Endothelial cell (in vitro differentiated cells): ENCODE results near the gene SCLY. TPM values are rescaled to one million over a fixed set of nuclear protein-coding genes. Genes with fewer than 3 reads are reported as not detected.
"Not testable (repeated sequence)": the region's sequence is repeated elsewhere in the genome, so short reads cannot be mapped to it uniquely, and the experiment has no call there.

Source experiments
- DNase-seq: peaks from one replicate; pipeline ENCODE4 v3.0.0; 2021; ENCODE audit warnings: low spot score
- H3K27ac Mint-ChIP-seq: one replicate; pipeline ENCODE4 v1.8.0; 2021; ENCODE audit warnings: mixed read lengths, inconsistent platforms; ENCODE audit not compliant: unreplicated experiment
- H3K27me3 Mint-ChIP-seq: one replicate; pipeline ENCODE4 v1.8.0; 2021; ENCODE audit warnings: mild to moderate bottlenecking, moderate library complexity, mixed read lengths, inconsistent platforms; ENCODE audit not compliant: unreplicated experiment
- H3K36me3 Mint-ChIP-seq: one replicate; pipeline ENCODE4 v1.8.0; 2021; ENCODE audit warnings: mild to moderate bottlenecking, low read depth, mixed read lengths, inconsistent platforms; ENCODE audit not compliant: unreplicated experiment
- H3K4me1 Mint-ChIP-seq: one replicate; pipeline ENCODE4 v1.8.0; 2021; ENCODE audit warnings: mild to moderate bottlenecking, mixed read lengths, inconsistent platforms; ENCODE audit not compliant: unreplicated experiment
- H3K4me3 Mint-ChIP-seq: one replicate; pipeline ENCODE4 v1.8.0; 2021; ENCODE audit warnings: mild to moderate bottlenecking, mixed read lengths, inconsistent platforms; ENCODE audit not compliant: unreplicated experiment
- H3K9me3 Mint-ChIP-seq: one replicate; pipeline ENCODE4 v1.8.0; 2021; ENCODE audit warnings: mixed read lengths, inconsistent platforms; ENCODE audit not compliant: unreplicated experiment
- total RNA-seq: library from RNA; stranded (reverse); fragmentation: NEBNext Ultra II Directional; extraction: Animal tissue kit (Norgen Biotek cat#: 25700); gene quantifications from one replicate; pipeline ENCODE4 v1.2.1, GENCODE V29; 2021; ENCODE audit not compliant: unreplicated experiment
- TF ChIP-seq, protein P1 (sequence below): fragments of 200-600 bp; sonication (generic); IDR thresholded peaks from one replicate; pipeline ENCODE4 v1.5.0; 2021; ENCODE audit warnings: antibody characterized with exemption; ENCODE audit not compliant: unreplicated experiment

The SCLY gene
- total RNA-seq, 1 donor from 2014 or later = 17.7 TPM

DNA sequence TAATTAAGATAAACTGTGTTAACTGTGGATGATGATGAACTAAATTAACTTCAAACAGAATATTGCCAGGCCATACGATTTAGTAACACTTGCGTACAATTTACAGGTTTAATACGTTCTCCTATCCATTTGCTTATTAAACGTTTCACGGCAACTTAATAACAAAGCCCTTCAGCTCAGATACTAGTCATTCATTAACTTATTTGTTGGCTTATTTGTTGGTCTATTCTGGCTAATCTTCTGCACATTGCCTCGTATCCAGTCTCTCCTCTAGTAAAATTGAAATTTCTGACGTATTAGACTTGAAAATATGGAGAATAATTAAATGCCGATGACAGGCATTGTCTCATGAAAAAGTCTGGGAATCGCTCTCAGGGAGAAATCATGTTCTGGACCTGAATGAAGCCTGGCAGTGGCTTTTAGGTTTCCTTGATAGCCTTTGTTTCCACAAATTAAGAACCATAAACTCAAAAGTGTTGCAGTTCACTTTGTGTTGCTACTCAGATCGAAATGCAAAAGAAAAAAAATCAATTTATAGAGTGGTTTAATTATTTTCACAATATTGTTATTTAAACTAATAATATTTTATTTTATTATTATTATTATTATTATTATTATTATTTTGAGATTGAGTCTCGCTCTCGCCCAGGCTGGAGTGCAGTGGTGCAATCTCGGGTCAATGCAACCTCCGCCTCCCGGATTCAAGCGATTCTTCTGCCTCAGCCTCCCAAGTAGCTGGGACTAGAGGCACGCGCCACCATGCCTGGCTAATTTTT lies 4.5 kb downstream of the SCLY start:
- Mint-ChIP-seq H3K4me1 (peaks cover 9% of the 10 kb centered on the region), H3K36me3 (peaks cover 18% of the 10 kb centered on the region), H3K9me3 (no peaks in the 10 kb centered on the region), H3K27ac (no peak overlapping the region), H3K27me3 (no peaks in the 10 kb centered on the region), H3K4me3 (no peak overlapping the region)
- TF ChIP-seq, protein P1, sequence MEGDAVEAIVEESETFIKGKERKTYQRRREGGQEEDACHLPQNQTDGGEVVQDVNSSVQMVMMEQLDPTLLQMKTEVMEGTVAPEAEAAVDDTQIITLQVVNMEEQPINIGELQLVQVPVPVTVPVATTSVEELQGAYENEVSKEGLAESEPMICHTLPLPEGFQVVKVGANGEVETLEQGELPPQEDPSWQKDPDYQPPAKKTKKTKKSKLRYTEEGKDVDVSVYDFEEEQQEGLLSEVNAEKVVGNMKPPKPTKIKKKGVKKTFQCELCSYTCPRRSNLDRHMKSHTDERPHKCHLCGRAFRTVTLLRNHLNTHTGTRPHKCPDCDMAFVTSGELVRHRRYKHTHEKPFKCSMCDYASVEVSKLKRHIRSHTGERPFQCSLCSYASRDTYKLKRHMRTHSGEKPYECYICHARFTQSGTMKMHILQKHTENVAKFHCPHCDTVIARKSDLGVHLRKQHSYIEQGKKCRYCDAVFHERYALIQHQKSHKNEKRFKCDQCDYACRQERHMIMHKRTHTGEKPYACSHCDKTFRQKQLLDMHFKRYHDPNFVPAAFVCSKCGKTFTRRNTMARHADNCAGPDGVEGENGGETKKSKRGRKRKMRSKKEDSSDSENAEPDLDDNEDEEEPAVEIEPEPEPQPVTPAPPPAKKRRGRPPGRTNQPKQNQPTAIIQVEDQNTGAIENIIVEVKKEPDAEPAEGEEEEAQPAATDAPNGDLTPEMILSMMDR = no peak
- DNase-seq = no peak

DNA sequence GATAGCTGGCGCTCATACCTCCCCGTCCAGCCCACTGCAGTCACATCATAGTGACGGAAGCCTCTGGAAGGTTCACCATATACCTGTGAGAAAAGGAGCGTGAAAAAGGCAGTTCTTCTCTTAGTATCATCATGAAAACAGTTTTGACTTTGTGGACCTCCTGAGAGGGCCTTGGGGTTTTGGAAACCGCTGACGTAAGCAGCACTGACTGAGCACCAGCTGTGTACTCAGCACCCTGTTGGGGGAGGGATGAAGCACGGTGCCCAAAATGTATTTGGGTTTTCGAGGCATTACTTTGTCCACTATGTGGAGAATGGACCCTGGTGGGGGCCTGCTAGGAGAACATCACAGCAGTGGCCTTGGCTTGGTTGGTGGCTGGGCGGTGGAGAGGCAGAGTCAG lies 5.4 kb downstream of the SCLY start:
- TF ChIP-seq, protein P1 = no peak
- H3K27me3 Mint-ChIP-seq = no peaks in the 10 kb centered on the region
- peaks cover 8% of the 10 kb centered on the region for H3K4me1 Mint-ChIP-seq
- DNase-seq = no peak
- H3K36me3 Mint-ChIP-seq = peaks cover 18% of the 10 kb centered on the region
- no peaks in the 10 kb centered on the region for H3K9me3 Mint-ChIP-seq
- H3K4me3 Mint-ChIP-seq = peak overlapping the region; percentile 22
- H3K27ac Mint-ChIP-seq = no peak overlapping the region

DNA sequence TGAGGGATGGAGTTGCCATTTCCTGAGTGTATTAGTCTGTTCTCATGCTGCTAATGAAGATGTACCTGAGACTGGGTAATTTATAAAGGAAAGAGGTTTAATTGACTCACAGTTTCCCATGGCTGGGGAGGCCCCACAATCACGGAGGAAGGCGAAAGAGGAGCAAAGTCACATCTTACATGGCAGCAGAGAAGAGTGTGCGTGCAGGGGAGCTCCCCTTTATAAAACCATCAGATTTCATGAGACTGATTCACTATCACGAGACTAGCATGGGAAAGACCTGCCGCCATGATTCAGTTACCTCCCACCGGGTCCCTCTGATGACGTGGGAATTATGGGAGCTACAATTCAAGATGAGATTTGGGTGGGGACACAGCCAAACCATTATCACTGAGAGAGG lies 5.9 kb downstream of the SCLY start:
- not testable (repeated sequence) for H3K27ac Mint-ChIP-seq, H3K9me3 Mint-ChIP-seq
- peak overlapping the region; percentile 22 for H3K4me3 Mint-ChIP-seq

DNA sequence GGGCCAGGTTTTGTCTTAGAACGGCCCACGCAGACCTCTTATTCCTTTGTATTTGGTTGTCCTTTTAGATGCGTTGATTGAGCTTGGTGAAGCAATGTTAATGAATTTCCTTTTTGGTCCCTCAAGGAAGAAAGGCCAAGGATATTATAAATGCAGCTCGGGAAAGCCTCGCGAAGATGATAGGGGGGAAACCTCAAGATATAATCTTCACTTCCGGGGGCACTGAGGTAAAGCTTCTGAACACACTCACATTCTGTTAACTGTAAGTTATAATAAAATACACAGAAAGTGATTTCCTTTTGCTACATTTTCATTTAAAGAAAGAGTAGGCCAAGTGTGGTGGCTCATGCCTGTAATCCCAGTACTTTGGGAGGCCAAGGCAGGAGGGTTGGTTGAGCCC lies 7.1 kb downstream of the SCLY start:
- DNase-seq = no peak
- Mint-ChIP-seq H3K27ac (no peak overlapping the region), H3K4me3 (no peak overlapping the region), H3K9me3 (no peaks in the 10 kb centered on the region), H3K4me1 (no peaks in the 10 kb centered on the region), H3K27me3 (no peaks in the 10 kb centered on the region), H3K36me3 (peaks cover 18% of the 10 kb centered on the region)
- TF ChIP-seq, protein P1 = no peak

More for the DNA sequence above, 5.9 kb downstream of the SCLY start:
- not testable (repeated sequence) for H3K27me3 Mint-ChIP-seq, DNase-seq, H3K4me1 Mint-ChIP-seq
- H3K36me3 Mint-ChIP-seq = peaks cover 18% of the 10 kb centered on the region

DNA sequence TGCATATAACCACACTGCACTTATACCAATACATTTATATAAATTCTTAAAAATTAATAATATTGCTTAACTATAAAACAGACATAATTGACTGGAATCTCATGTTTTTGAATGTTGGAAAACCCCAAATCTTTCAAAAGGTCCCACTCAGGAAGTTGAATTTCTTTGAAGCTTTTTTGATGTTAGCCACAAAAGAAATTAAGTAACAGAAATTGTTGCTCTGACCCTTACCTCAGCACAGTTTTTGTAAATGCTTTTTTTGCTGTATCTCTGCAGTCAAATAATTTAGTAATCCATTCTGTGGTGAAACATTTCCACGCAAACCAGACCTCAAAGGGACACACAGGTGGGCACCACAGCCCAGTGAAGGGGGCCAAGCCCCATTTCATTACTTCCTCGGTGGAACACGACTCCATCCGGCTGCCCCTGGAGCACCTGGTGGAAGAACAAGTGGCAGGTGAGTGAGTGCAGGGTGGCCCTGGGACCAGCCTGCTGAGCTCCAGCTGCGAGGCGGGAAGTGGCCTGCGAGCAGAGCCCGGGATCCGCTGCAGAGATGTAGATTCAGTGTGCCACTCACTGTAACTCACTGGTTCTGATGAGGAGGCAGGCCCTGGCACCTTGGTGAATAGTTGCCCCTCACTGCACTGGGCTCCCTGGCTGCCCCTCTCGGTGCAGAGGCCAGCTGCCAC lies 8.4 kb downstream of the SCLY start:
- H3K36me3 Mint-ChIP-seq = peaks cover 18% of the 10 kb centered on the region
- H3K27ac Mint-ChIP-seq = no peak overlapping the region
- H3K4me1 Mint-ChIP-seq = no peaks in the 10 kb centered on the region
- TF ChIP-seq, protein P1 = no peak
- DNase-seq = no peak
- H3K9me3 Mint-ChIP-seq = no peaks in the 10 kb centered on the region
- H3K27me3 Mint-ChIP-seq = no peaks in the 10 kb centered on the region
- no peak overlapping the region for H3K4me3 Mint-ChIP-seq
